GM21367 (cell line): Measurements from ENCODE around the gene TSPAN19.

Experiments used
- ATAC-seq: cut with Tn5 transposase; IDR thresholded peaks from one replicate; pipeline ENCODE4 v1.9.1; 2021; ENCODE audit not compliant: unreplicated experiment

The TSPAN19 gene

DNA sequence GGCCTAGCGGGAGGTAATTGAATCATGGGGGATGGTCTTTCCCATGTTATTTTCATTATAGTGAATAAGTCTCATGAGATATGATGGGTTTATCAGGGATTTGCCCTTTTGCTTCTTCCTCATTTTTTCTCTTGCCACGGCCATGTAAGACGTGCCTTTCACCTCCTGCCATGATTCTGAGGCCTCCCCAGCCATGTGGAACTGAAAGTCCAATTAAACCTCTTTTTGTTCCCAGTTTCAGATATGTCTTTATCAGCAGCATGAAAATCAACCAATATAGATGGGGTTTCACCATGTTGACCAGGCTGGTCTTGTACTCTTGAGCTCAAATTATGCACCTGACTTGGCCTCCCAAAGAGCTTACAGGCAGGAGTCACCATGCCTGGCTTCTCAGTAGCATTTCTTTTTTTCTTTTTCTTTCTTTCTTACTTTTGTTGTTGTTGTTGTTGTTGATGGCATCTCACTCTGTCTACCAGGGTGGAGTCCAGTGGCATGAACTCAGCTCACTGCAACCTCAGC, 33.2 kb downstream of the TSPAN19 start:
- ATAC-seq: no peak

- no peak for ATAC-seq
Measured at GRCh38 chr12:85000729-85001128, 35.3 kb downstream of the TSPAN19 start.

DNA sequence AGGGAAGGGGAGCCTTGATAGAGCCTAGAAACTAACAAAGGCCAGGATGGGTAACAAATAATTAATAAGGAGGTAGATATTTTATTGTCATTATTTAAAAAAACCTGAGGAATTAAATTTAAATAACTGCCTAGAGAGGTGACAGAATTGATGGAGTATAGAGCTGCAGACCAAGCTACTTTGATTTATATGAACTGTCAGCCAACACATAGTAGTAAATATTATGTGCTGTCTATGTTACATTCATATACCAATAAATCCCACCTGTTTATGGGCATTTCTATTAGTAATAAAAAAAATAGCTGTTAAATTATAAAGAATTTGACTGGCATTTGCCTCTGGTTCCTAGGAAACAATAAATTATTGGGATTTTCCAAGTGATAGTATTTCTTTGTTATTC, 37.7 kb downstream of the TSPAN19 start:
- no peak for ATAC-seq

GRCh38 chr12:84996759-84997158, 39.3 kb downstream of the TSPAN19 start:
- ATAC-seq: no peak

- no peak for ATAC-seq
Measured at GRCh38 chr12:84995641-84996040, 40.4 kb downstream of the TSPAN19 start.

DNA sequence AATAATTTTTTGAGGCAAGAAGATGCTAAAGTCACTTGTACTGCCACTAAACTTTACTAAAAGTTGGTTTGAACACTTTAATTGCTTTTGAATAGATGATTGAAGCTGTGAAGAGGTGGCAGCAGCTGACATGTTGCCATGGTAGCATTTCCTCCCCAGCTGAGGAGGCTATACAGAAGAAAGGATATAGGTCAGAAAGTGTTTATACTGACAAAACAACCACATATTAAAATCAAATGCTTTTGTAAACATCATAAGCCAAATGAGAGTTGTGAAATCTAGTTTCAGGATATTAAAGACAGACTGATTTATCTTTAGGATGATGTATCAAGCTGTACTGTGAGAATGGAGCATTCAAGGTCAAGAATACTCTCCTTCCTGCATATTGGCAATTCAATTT, 41.7 kb downstream of the TSPAN19 start:
- ATAC-seq: no peak

DNA sequence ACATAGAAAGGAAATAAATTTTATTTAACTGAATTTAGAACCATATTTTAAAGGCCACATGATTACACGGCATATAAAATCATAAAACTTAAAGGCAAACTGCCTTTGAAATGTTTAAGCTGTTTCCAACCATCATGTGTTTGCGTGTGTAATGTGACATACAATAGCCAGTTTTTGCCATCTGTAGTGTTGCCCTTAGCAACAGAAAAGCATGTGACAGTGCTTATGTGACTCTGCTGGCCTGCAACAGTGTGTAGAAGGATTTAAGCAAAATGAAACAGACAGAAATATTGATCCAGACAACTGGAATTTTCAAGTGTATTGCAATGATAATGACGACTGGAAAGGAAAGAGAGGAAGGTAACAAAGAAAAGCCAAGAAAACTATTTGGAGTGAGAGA, 49.5 kb downstream of the TSPAN19 start:
- no peak for ATAC-seq

- ATAC-seq: no peak
Measured at GRCh38 chr12:84986117-84986516, 50.0 kb downstream of the TSPAN19 start.

- no peak for ATAC-seq
Measured at GRCh38 chr12:84983289-84983688, 52.8 kb downstream of the TSPAN19 start.

- no peak for ATAC-seq
Measured at GRCh38 chr12:84982888-84983287, 53.2 kb downstream of the TSPAN19 start.

GRCh38 chr12:84978921-84979320, 57.2 kb downstream of the TSPAN19 start:
- ATAC-seq: no peak

GRCh38 chr12:84976133-84976532, 59.9 kb downstream of the TSPAN19 start:
- no peak for ATAC-seq

DNA sequence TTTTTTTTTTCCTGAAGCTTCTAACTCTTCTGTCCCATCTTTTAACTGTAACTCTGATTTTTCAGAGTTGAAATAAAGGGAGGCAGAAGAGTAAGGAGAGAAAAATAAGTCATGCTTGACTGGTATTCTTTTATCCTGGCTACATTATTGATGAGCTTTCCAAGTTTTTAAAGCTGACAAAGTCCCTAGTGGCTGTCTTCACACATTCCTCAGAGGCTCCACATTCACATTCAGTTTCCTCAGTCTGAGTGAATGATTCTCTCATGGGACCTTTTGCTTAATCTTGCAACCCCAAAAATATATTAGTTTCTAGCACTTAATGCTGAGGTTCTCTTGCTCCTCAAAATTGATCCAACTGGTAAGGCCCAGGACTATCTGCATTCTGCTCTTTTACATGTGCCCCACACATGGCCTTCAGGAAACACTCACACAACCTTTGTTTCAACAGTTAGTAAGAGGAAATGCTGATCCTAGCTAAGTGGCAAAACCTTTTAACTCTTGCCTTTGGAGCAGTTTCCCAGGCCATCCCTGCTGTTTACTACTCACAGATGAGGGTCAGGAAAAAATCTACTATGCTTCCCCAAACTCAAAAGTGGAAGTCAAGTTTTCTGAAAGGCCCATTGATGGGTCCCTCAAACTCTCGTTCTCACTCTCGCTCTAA, 61.8 kb downstream of the TSPAN19 start:
- no peak for ATAC-seq

- no peak for ATAC-seq
Measured at GRCh38 chr12:84973026-84973425, 63.1 kb downstream of the TSPAN19 start.

DNA sequence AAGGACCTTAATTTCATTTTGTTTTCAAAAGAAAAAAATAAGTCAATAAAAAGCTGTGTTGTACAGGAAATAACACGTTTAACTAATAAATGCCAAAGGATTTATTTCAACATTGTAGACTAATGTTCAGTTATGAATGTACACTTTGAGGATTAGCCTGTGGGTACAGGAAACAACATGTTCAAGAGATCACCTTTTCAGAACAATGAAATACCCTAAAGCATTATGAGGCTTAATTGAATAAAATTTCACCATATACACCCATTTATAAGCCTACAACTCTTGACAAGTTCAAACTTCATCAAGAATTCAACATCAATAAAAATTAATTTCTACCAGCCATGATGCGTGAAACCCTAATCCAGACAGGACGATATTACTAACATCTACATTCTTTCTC, 66.9 kb downstream of the TSPAN19 start:
- no peak for ATAC-seq
